Muscle of back (tissue), 11 donors: Measurements from ENCODE around the gene LAMB4. TPM values are rescaled to one million over a fixed set of nuclear protein-coding genes. Genes with fewer than 3 reads are reported as not detected.
A peak's percentile ranks its signal among the peaks of the same experiment; 100 is the strongest.

Experiments
- DNase-seq, 3 donors: peaks; one replicate each; pipeline versions ENCODE4 v3.0.0 to v3.0.0-alpha.2; 2013
- polyA plus RNA-seq, 10 donors: library from polyadenylated mRNA; unstranded; fragments of 120-200 nt; gene quantifications; one replicate each; pipeline ENCODE4 v1.2.1, GENCODE V29; 2013; ENCODE audit not compliant: insufficient read length in 10 of 10

The LAMB4 gene
- polyA plus RNA-seq, 10 donors: 0.10 to 7.7 (median 0.27) TPM

DNA sequence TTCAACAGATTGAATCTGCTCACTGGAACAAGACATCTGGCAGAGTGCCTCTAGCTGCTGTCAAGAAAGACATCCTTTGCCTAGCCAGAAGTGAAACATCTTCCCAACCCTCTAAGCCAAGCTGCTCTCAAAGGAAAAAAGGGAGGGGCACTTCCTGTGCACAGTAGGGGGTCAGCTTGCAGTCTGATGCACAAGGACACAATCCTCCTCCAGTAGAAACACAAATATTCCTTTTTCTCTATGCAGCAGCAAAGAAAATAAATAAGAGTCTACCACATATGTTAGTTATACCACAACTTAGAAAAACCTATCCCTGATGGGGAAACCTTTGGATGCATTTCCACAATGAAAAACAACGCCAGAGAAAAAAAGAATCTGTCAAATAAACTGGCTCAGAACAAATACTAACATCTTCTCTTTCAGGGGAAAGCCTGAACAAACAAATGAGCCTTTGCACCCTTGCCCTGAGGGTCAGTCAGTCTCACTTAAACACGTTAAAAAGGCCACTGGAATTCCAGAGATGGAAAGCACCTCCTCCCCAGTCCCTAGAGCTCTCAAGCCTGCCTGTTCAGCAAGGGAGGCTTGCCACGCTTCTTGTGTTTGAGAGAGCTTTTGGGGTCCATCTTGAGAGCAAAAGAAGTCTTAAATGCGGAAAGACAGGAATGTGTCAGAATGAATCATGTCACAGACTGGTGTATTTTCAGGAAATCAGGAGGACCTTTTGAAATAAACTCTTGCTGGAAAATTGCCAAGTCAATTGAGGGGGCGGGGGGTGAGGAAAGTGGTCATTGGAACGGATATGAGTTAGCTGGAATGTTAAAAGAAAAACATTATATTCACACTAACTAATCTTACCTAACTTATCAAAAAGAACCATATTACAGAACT is 134.7 kb downstream of the LAMB4 start:
- peak; percentile 88 to 96 (median 91) for DNase-seq

DNA sequence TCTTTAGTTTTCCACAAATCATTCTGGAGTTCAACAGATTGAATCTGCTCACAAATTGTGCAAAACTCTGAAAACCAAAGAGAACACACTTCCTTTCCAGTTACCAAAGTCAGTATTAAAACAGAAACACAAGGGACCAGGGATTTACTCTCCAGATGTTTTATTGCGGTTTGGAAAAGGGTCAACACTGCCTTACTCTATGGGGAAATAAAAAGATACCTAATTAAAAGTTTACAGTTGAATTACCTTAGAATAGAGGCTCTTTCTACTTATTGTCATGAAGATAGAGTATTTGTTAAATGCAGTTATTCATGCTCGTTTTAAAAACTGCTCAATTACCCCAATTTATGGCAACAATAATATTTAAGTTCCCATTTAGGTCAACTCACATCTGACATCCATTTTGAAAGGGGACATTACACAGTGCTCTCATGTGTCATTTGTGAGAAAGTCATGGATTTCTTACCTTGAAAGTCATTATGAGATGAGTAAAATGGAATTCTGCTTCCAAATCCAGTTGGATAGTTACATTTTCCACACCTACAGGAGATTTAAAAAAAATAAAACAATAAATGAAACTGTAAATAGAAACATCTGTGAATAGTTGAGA is 135.6 kb downstream of the LAMB4 start:
- DNase-seq: peak in 2 of 3 donors; percentile 55 to 86

DNA sequence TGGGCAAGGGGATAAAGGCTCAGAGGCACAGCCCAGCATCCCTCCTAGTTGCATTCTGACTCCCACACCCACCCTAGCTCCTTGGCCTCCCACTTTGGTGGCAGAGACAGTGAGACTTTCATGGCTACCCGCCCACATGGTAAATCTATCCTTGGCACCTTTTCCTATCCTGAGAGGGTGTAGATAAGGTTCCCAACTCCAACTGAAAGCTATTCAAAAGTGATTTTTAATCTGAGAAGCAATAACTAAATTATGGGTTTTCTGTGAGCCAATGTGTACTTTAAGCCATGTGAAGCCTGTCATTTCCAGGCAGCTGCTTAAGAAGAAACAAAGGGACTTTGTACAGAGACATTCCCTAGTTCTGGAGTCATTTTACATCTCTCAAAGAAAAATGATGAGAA is 136.3 kb downstream of the LAMB4 start:
- peak in 2 of 3 donors; percentile 61 to 77 for DNase-seq

DNA sequence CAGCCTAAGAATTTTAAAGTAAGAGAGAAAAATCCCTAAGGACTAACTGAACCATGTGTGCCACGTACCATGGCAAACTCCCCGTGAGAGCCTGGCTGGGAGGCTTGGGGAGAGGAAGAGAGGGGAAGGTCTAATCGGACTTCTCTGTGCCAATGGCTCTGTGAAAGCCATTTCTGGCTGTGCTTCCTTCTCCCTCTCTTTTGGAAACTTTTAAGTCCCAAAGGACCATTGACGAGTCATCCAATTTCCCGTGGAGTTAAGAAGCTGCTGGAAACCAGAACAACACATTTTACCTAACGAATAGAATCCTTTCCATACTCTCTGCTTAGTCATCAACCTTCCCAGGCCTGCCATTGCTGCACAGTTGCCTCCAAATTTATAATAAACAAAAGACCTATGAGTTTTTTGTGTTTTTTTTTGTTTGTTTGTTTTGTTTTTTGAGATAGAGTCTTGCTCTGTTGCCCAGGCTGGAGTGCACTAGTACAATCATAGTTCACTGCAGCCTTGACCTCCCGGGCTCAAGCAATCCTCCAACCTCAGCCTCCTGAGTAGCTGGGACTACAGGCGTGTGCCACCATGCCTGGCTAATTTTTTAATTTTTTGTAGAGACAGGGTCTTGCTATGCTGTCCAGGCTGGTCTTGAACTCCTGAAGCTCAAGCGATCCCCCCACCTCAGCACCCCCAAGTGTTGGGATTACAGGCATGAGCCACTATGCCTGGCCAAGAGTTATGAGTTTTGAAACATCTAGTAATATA is 140.4 kb downstream of the LAMB4 start:
- peak in 2 of 3 donors; percentile 78 to 80 for DNase-seq

DNA sequence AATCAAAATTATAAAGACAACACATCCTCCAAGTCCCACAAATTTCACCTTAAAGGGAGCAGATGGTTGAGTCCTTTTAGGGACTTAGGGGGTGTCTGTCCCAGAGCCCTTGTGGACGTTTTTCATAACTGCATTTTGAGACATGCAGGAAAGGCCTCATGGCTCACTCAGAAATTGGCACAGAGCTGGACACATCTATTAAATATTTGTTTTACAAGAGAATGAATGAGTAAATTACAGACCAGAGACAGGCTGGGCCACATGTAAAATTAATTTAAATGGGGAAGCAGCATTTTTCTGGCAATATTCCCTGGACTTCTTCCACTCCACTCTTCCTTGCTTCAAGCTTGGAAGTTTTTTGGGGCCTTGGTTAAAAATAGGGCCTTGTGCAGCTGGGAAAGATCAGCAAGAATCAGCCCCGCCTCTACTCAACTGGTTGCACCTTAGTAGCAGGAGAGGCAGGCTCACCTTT is 147.2 kb downstream of the LAMB4 start:
- peak; percentile 84 to 97 (median 92) for DNase-seq

DNA sequence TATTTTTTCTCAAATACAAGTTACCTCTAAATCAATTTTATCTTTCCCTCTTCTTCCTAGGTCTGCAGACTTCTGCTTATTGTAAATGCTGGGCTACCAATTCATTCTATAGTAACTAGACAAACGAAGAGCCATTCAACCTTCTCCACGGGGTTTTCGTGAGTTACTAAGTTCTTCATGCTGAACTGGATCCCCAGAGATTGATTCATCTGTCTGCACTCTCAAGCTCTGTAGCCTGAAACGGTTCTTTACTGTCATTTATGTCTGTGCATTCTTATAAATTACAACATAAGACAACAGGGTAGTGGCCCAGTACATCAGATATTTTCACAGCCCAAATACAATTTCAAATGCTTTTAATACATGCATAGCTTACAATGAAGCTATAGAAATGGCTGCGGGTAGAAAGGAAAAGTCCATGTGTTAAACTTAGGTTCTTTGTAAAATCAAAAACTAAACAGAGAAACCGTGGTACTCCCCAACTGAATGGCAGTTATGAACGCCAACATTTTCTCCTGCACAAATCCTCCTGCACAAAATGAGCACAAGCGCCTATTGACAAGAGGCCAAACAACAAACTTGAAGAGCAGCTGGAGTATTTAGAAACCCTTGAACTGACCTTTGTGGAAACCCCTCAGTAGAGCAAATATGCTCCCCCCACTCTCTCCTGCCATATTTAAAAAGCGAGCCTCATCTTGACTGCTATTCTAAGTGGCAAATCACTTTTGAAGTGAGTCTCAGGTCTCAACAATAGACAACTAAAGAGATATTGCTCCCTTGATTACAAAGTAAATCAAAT is 147.9 kb downstream of the LAMB4 start:
- DNase-seq: peak in 1 of 3 donors; percentile 83

DNA sequence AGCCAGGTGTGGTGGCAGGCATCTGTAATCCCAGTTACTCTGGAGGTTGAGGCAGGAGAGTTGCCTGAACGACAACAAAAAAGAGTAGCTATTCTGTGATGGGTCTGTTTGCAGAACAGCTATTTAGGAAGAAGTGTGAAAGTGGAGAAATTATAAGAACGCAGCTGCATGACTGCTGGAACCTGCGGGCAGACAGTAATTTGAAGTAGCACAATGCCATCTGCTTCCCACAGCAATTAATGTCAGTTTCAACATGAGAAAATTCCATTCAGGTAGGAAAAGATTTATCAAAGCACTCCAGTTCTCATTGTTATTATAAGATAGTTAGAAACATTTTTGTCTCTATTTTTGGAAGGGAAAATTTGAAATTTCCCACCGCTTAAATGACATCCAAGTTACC is 148.7 kb downstream of the LAMB4 start:
- DNase-seq: no peak

DNA sequence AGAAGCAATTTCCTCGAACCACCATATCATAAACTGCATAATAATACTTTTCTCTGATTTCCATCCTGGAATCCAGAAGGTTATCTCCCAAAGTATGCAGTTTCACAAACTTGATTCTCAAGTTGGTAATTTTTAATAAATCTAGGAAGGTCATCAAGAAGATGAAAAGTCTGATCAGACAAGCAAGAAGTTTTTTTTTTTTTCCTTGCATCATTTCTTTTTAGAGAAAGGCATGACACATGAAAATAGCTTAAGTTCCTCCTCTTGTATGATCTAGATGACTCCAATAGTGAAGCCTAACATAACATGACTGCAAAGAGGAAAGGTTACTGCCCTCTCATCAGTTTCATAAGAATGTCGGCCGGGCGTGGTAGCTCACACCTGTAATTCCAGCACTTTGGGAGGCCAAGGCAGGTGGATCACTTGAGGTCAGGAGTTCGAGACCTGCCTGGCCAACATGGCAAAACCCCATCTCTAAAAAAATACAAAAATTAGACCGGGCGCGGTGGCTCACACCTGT is 149.4 kb downstream of the LAMB4 start:
- DNase-seq: no peak

DNA sequence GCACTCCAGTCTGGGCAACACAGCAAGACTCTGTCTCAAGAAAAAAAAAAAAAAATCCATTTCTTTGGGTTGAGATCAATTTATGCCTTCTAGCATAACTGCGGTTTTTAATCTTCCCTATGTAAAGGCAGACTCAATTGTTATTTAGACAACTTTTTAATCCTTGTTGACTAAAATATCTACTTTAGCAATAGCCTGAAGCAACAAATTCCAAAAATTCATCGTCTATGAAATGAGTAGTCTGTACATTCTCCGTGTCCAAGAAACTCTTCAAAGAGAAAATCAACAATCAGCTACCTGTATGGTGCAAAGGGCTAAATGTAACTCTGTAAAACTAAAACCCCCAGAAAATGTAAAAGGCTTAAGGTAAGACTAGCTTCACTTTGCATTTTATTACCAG is 150.0 kb downstream of the LAMB4 start:
- no peak for DNase-seq

DNA sequence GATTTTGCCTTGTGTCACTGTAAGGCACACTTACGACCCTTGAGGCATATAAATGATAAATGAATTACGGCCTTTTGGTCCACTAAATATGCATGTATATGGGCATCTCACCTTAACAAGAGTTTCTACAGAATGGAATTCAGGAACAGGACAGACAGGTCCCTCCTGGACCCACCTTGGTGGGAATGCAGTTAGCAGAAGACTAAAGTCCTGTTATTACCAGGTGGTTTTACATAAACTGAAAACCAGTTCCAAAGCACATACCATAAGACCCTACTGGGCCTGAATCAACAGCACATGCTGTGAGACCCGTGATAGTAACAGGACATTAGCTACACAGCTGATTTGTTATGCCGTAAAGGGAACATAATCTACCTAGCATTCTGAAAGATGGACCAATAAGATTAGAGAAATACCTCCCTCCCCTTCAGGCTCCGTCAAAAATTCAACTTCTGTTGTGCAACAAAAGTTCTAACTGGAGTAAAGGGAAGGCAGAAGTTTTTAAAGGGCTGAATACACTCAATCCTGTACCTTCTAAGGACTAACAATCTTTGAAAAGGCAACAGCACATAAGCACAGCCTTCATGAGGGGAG is 151.2 kb downstream of the LAMB4 start:
- no peak for DNase-seq

DNA sequence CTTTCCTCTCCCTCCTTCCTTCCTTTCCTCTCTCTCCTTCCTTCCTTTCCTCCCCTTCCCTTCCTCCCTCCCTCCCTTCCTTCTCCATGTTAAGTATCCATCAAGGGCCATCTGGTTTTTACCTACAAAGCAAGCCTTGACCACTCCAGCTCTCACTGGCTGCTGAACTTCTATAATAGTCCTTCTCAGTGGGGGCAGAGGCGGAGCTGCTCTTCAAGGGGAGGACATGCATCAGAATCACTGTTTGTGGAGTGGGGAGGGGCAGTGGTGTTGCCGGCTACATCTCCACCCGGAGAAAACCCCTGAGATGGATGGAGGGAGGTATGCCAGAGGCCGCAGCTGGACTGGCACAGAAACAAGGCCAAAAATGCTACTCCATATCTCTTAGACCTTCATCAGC is 153.1 kb downstream of the LAMB4 start:
- DNase-seq: no peak

DNA sequence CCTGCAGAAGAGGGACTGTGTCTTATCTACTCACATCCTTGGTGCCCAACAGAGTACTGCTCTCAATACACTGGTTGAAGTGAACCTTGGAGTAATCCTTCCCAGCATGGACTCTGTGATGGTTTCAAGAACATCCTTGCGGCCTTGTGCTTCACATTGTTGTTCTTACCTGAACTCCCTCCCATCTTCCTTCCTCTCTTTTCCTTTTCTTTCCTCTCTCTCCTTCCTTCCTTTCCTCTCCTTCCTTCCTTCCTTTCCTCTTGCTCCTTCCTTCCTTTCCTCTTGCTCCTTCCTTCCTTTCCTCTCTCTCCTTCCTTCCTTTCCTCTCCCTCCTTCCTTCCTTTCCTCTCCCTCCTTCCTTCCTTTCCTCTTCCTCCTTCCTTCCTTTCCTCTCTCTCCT is 153.5 kb downstream of the LAMB4 start:
- no peak for DNase-seq

DNA sequence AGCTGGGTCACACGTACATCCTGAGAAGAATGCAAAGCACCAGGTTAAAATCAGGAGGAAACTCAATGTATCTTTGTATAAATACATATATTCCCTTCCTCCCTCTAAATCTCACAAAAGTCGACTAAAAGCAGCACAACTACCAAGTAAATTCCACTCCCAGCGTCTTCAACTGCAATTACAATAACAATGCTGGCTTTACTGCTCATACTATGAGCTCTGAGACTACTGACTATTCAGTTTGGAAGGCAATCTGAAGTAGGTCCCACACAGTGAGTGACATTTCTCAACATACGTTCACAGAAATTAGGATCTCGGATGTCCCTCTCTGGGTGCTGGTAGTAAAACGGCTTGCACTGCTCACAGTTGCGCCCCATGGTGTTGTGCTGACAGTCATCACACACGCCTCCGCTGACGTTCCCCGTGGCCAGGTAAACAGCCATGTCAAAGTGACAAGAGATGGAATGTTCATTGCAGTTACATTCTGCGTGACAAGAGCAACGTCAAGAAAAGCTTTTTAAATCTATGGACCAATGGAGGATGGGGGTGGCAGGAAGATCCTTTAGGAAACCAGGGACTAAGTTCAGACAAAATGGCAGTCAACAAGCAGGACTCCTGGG is 154.7 kb downstream of the LAMB4 start:
- DNase-seq: no peak

DNA sequence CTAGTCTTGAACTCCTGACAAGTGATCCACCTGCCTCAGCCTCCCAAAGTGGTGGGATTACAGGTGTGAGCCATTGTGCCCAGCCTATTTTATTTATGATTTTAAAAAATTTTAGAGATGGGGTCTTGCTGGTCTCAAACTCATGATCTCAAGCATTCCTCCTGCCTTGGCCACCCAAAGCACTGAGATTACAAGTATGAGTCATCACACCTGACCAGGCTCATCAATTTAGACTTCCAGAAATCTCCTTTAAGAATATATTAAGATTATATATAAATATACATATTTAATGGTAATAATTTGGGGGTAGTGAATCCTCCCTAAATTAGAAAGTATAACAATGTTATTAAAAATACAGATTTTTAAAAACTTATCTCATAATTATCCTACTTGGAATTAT is 156.3 kb downstream of the LAMB4 start:
- DNase-seq: no peak

Other genes starting within 250 kb of the LAMB4 start
- gene DLD, start 239.2 kb downstream of the LAMB4 start, polyA plus RNA-seq: 100 to 1,000 TPM in 1 of 10 donors, 10 to 100 TPM in 9; 71.7 to 108 (median 88.0) TPM
- gene LAMB1, start 127.2 kb downstream of the LAMB4 start, polyA plus RNA-seq: 100 to 1,000 TPM; 446 to 768 (median 508) TPM